ENCODE measurements around the gene DHX30. TPM values are rescaled to one million over a fixed set of nuclear protein-coding genes. Genes with fewer than 3 reads are reported as not detected.

The DHX30 gene
- total RNA-seq, 1 experiment from 2014 or later: 75.7 TPM

- peak; percentile 65 to 77 for DNase-seq
- no peaks in the 10 kb centered on the region for H3K4me1 Mint-ChIP-seq (ENCODE audit: low read depth, unreplicated experiment)
- ChIA-PET POLR2A (interaction anchor here (0.6 to 0.7 kb wide), 2 partner anchors 226 to 360 kb away, joined by 3 read pairs; no protein-coding TSS in a partner anchor), CTCF (interaction anchor here (0.6 kb wide), 1 partner anchor 78 kb away, joined by 7 read pairs; no protein-coding TSS in a partner anchor)
- peak overlapping the region; percentile 100 for H3K27ac Mint-ChIP-seq (ENCODE audit: unreplicated experiment)
- BruUV-seq (replicated peaks): TSS peak; percentile 66
- H3K4me3 ChIP-seq (ENCODE audit: low read depth, low read length): peak overlapping the region; percentile 59
- peaks cover 36% of the 10 kb centered on the region for H3K36me3 Mint-ChIP-seq (ENCODE audit: insufficient read depth, unreplicated experiment)
- no peaks in the 10 kb centered on the region for H3K27me3 Mint-ChIP-seq (ENCODE audit: insufficient read depth, unreplicated experiment)
- H3K36me3 ChIP-seq (ENCODE audit: control insufficient read depth, insufficient read depth, low read length): no peaks in the 10 kb centered on the region
- no peak for TF ChIP-seq CTCF (IDR thresholded peaks at IDR 0.05; ENCODE audit: insufficient read depth in 1 of 2, low read depth in 1 of 2, low read length in 1 of 2, severe bottlenecking in 1 of 2, unreplicated experiment in 1 of 2)
- intact Hi-C loops (cut with micrococcal nuclease; ENCODE audit: unreplicated experiment): no loop called here
- H3K4me1 ChIP-seq: peaks cover 6% of the 10 kb centered on the region; the same call in 1 of the 2 replicates
- peak overlapping the region; percentile 100 for H3K4me3 Mint-ChIP-seq (ENCODE audit: unreplicated experiment)
- H3K9me3 ChIP-seq: no peaks in the 10 kb centered on the region
- no peaks in the 10 kb centered on the region for H3K9me3 Mint-ChIP-seq (ENCODE audit: unreplicated experiment)
- H3K27me3 ChIP-seq (replicated peaks; ENCODE audit: control insufficient read depth, insufficient read depth, low read length): no peaks in the 10 kb centered on the region
Observed at GRCh38 chr3:47780741-47781684, 21.9 kb upstream of the DHX30 start.

GRCh38 chr3:47781685-47782445 is 21.1 kb upstream of the DHX30 start, which contains the start of gene SMARCC1:
Gene SMARCC1 (minus strand): TSS chr3:47781893. CDS start chr3:47781797, 96 bp downstream.
- Mint-ChIP-seq H3K4me3 (ENCODE audit: unreplicated experiment) (peak within 1 kb of the TSS; percentile 100), H3K27ac (ENCODE audit: unreplicated experiment) (peak within 1 kb of the TSS; percentile 100), H3K4me1 (ENCODE audit: low read depth, unreplicated experiment) (no peaks in the 10 kb centered on the region), H3K27me3 (ENCODE audit: insufficient read depth, unreplicated experiment) (no peaks in the 10 kb centered on the region), H3K9me3 (ENCODE audit: unreplicated experiment) (no peaks in the 10 kb centered on the region), H3K36me3 (ENCODE audit: insufficient read depth, unreplicated experiment) (peaks cover 28% of the 10 kb centered on the region)
- H3K27me3 ChIP-seq (replicated peaks; ENCODE audit: control insufficient read depth, insufficient read depth, low read length): no peaks in the 10 kb centered on the region
- peak; percentile 98 to 99 for DNase-seq
- ChIA-PET POLR2A (interaction anchor here (0.6 to 0.7 kb wide), 2 partner anchors 226 to 360 kb away, joined by 3 read pairs; no protein-coding TSS in a partner anchor), CTCF (interaction anchor here (0.6 kb wide), 1 partner anchor 79 kb away, joined by 7 read pairs; no protein-coding TSS in a partner anchor)
- no peak for TF ChIP-seq CTCF (IDR thresholded peaks at IDR 0.05; ENCODE audit: insufficient read depth in 1 of 2, low read depth in 1 of 2, low read length in 1 of 2, severe bottlenecking in 1 of 2, unreplicated experiment in 1 of 2)
- peak within 1 kb of the TSS; percentile 82 for H3K4me3 ChIP-seq (ENCODE audit: low read depth, low read length)
- peaks cover 6% of the 10 kb centered on the region; the same call in 1 of the 2 replicates for H3K4me1 ChIP-seq
- intact Hi-C loops (cut with micrococcal nuclease; ENCODE audit: unreplicated experiment): no loop called here
- no peaks in the 10 kb centered on the region for H3K9me3 ChIP-seq
- BruUV-seq (replicated peaks): TSS peak; percentile 87
- H3K36me3 ChIP-seq (ENCODE audit: control insufficient read depth, insufficient read depth, low read length): no peaks in the 10 kb centered on the region

All from Caco-2 (cell line).